Gastroesophageal sphincter (tissue), 4 donors: ENCODE results near the gene CEP162. TPM values are rescaled to one million over a fixed set of nuclear protein-coding genes. Genes with fewer than 3 reads are reported as not detected.

ENCODE experiments used
- ATAC-seq: fragments of 150-250 bp; one replicate; pipeline ENCODE4 v1.9.1; 2016; ENCODE audit warnings: mild to moderate bottlenecking, moderate library complexity
- H3K27ac ChIP-seq, 4 donors: fragments of 200-600 bp; sonication (generic) in 3 of 4; 1 replicate in 3 of 4; 2 replicates in 1 of 4; pipeline ENCODE4 v1.5.1; 2016 to 2019
- H3K27me3 ChIP-seq: fragments of 200-600 bp; sonication (generic); one replicate; pipeline ENCODE4 v1.5.1; 2019
- H3K36me3 ChIP-seq, 2 donors: fragments of 200-600 bp; sonication (generic); one replicate each; pipeline ENCODE4 v1.5.1; 2019; ENCODE audit warnings: control low read depth in 1 of 2
- H3K4me1 ChIP-seq, 3 donors: fragments of 200-600 bp; sonication (generic); 1 replicate in 2 of 3; 2 replicates in 1 of 3; pipeline ENCODE4 v1.5.1; 2016 to 2019; ENCODE audit warnings: control low read depth in 2 of 3
- H3K4me3 ChIP-seq, 2 donors: fragments of 200-600 bp; sonication (generic); one replicate each; pipeline ENCODE4 v1.5.1; 2019; ENCODE audit warnings: mild to moderate bottlenecking in 1 of 2, moderate library complexity in 1 of 2
- H3K9me3 ChIP-seq, 3 donors: fragments of 200-600 bp; sonication (generic); one replicate each; pipeline ENCODE4 v1.5.1; 2017 to 2019; ENCODE audit warnings: control low read depth in 2 of 3
- CTCF ChIP-seq, 4 experiments: fragments of 200-600 bp in 2 of 4; fragments of 450-650 bp in 2 of 4; sonication (generic) in 1 of 4; IDR thresholded peaks; one replicate each; pipeline ENCODE4 v1.5.1; 2017 to 2019; ENCODE audit warnings: antibody characterized with exemption in 4 of 4, mild to moderate bottlenecking in 2 of 4, moderate library complexity in 2 of 4
- EP300 ChIP-seq: sonication (generic); formaldehyde crosslinking; IDR thresholded peaks from one replicate; pipeline ENCODE4 v1.6.1; 2017; ENCODE audit warnings: antibody characterized with exemption, mild to moderate bottlenecking
- POLR2A ChIP-seq, 2 donors: fragments of 450-650 bp; IDR thresholded peaks; one replicate each; pipeline ENCODE4 v1.6.1; 2017; ENCODE audit warnings: antibody characterized with exemption in 2 of 2, mild to moderate bottlenecking in 2 of 2, moderate library complexity in 1 of 2
- POLR2AphosphoS5 ChIP-seq: sonication (generic); formaldehyde crosslinking; IDR thresholded peaks from one replicate; pipeline ENCODE4 v1.6.1; 2017; ENCODE audit warnings: antibody characterized with exemption
- WGBS, 2 donors: methylation state at CpG; one replicate each; pipeline ENCODE4 v1.1.5; 2018; ENCODE audit warnings: low coverage in 1 of 2; 5-methylcytosine and 5-hydroxymethylcytosine counted together
- total RNA-seq, 4 donors: library from RNA; depleted of rRNA; stranded (reverse); fragments of >200 nt; gene quantifications; one replicate each; pipeline ENCODE4 v1.1.0, GENCODE V29; 2016

CEP162 gene
- total RNA-seq, 4 donors from 2014 or later, result 5.2 to 19.0 (median 9.5) TPM

GRCh38 chr6:84182001-84182400 is 45.4 kb downstream of the CEP162 start:
- no peak for ATAC-seq

GRCh38 chr6:84177241-84177640 is 50.2 kb downstream of the CEP162 start:
- no peak for ATAC-seq
- WGBS, 2 donors, result 77 to 89% methylated on average over 1 to 4 of the region's 4 CpGs
- H3K27me3 ChIP-seq, result no peaks in the 10 kb centered on the region
- no peaks in the 10 kb centered on the region for H3K9me3 ChIP-seq
- no peak for TF ChIP-seq POLR2AphosphoS5
- no peak for TF ChIP-seq CTCF (IDR thresholded peaks at IDR 0.05)
- TF ChIP-seq POLR2A (IDR thresholded peaks at IDR 0.05), result no peak
- no peak for TF ChIP-seq EP300
- H3K4me1 ChIP-seq, result no peaks in the 10 kb centered on the region
- no peak overlapping the region for H3K4me3 ChIP-seq
- H3K27ac ChIP-seq, result no peak overlapping the region
- peaks cover 0 to 24% of the 10 kb centered on the region in 2 donors for H3K36me3 ChIP-seq

More at GRCh38 chr6:84182001-84182400, 45.4 kb downstream of the CEP162 start:
- WGBS, 2 donors, result 78 to 87% methylated on average over 1 of the region's 1 CpG
- TF ChIP-seq POLR2A (IDR thresholded peaks at IDR 0.05) (no peak), EP300 (no peak), CTCF (IDR thresholded peaks at IDR 0.05) (no peak), POLR2AphosphoS5 (no peak)
- Histone ChIP-seq H3K9me3 (no peaks in the 10 kb centered on the region), H3K4me3 (no peak overlapping the region), H3K27me3 (no peaks in the 10 kb centered on the region), H3K27ac (no peak overlapping the region), H3K36me3 (peaks cover 0 to 29% of the 10 kb centered on the region in 2 donors), H3K4me1 (no peaks in the 10 kb centered on the region)

GRCh38 chr6:84172574-84172973 is 54.9 kb downstream of the CEP162 start:
- Histone ChIP-seq H3K4me1 (no peaks in the 10 kb centered on the region), H3K36me3 (peaks cover 0 to 58% of the 10 kb centered on the region in 2 donors), H3K27ac (no peak overlapping the region), H3K27me3 (no peaks in the 10 kb centered on the region), H3K4me3 (no peak overlapping the region), H3K9me3 (no peaks in the 10 kb centered on the region)
- 83 to 91% methylated on average over 1 of the region's 1 CpG for WGBS, 2 donors
- no peak for ATAC-seq
- TF ChIP-seq EP300 (no peak), POLR2A (IDR thresholded peaks at IDR 0.05) (no peak), CTCF (IDR thresholded peaks at IDR 0.05) (no peak), POLR2AphosphoS5 (no peak)

- H3K4me3 ChIP-seq, result no peak overlapping the region
- WGBS, 2 donors, result 20% methylated on average over 1 of the region's 2 CpGs; no CpG with 5 or more reads in 1 of the 2 donors
- ATAC-seq, result no peak
- H3K9me3 ChIP-seq, result no peaks in the 10 kb centered on the region
- H3K4me1 ChIP-seq, result no peaks in the 10 kb centered on the region
- H3K27ac ChIP-seq, result no peak overlapping the region
- TF ChIP-seq POLR2A (IDR thresholded peaks at IDR 0.05) (no peak), CTCF (IDR thresholded peaks at IDR 0.05) (no peak), POLR2AphosphoS5 (no peak), EP300 (no peak)
- H3K36me3 ChIP-seq, result peaks cover 0 to 62% of the 10 kb centered on the region in 2 donors
- H3K27me3 ChIP-seq, result no peaks in the 10 kb centered on the region
Observed at GRCh38 chr6:84172080-84172479, 55.4 kb downstream of the CEP162 start.

- Histone ChIP-seq H3K4me1 (no peaks in the 10 kb centered on the region), H3K36me3 (peaks cover 0 to 66% of the 10 kb centered on the region in 2 donors), H3K4me3 (no peak overlapping the region), H3K9me3 (no peaks in the 10 kb centered on the region), H3K27me3 (no peaks in the 10 kb centered on the region), H3K27ac (no peak overlapping the region)
- TF ChIP-seq POLR2AphosphoS5 (no peak), POLR2A (IDR thresholded peaks at IDR 0.05) (no peak), EP300 (no peak), CTCF (IDR thresholded peaks at IDR 0.05) (no peak)
- ATAC-seq, result no peak
- 86 to 90% methylated on average over 1 of the region's 1 CpG for WGBS, 2 donors
Observed at GRCh38 chr6:84167457-84167856, 60.0 kb downstream of the CEP162 start.
